OCI-LY1 (cell line): ENCODE results near the gene KCNH2.

Experiments used
- EZH2 ChIP-seq: fragments of 200-600 bp; sonication (generic), shearing (Covaris generic); IDR thresholded peaks from 2 replicates; pipeline ENCODE4 v1.8.0; 2017; ENCODE audit warnings: borderline replicate concordance, mixed run types, mild to moderate bottlenecking, antibody characterized with exemption, low read length, moderate library complexity, mixed read lengths
- TF ChIP-seq, protein P1 (sequence below): fragments of 200-600 bp; sonication (generic), shearing (Covaris generic); IDR thresholded peaks from 2 replicates; pipeline ENCODE4 v1.5.1; 2017; ENCODE audit warnings: mild to moderate bottlenecking, antibody characterized with exemption, low read length, moderate library complexity, mixed read lengths

DNA sequence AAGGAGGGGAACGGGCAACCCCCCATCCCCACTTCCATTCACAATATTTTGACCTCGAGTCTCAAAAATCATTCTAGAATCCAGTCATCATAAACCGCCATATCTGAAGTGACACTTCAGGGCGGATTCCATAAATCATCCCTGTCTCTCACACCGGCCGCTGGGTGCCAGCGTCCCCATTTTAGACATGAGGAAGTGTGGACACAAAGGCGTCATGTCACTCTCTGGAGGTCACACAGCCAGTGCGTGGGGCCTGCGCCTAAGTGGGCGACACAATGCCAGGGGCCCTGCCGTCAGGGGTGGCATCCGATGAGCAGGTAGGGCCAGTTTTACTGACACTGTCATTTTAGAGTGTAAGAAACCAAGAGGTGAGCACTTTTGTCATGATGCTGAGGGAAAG is 19.5 kb downstream of the KCNH2 start:
- TF ChIP-seq, protein P1, sequence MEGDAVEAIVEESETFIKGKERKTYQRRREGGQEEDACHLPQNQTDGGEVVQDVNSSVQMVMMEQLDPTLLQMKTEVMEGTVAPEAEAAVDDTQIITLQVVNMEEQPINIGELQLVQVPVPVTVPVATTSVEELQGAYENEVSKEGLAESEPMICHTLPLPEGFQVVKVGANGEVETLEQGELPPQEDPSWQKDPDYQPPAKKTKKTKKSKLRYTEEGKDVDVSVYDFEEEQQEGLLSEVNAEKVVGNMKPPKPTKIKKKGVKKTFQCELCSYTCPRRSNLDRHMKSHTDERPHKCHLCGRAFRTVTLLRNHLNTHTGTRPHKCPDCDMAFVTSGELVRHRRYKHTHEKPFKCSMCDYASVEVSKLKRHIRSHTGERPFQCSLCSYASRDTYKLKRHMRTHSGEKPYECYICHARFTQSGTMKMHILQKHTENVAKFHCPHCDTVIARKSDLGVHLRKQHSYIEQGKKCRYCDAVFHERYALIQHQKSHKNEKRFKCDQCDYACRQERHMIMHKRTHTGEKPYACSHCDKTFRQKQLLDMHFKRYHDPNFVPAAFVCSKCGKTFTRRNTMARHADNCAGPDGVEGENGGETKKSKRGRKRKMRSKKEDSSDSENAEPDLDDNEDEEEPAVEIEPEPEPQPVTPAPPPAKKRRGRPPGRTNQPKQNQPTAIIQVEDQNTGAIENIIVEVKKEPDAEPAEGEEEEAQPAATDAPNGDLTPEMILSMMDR: no peak
- no peak for TF ChIP-seq EZH2
